ENCODE measurements around the gene ATF6B.

DNA sequence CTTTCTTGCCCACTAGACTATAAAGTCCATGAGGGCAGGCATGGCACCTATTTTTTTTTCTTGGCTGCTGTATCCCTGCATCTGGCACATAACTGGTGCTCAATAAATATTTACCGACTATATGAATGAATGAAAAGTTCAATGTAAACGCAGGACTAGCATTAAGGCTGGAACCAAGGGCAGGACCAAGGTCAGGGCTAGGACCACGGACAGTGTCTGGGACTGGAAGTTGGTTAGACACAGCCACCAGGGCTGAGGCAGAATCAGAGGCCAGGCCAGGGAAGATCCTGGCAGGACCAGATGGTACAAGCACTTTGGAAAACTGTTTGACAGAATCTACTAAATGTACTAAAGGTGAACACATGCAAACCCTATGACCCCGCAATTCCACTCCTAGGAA lies 22.6 kb downstream of the ATF6B start:
- TF ChIP-seq EZH2 (IDR thresholded peaks at IDR 0.05; ENCODE audit: insufficient read depth, poor library complexity, severe bottlenecking) (no peak), EZH2phosphoT487 (IDR thresholded peaks at IDR 0.05; ENCODE audit: insufficient read depth, low read depth) (no peak)

Data from GM23248 (cell line).